ENCODE results near the gene HACD4.

GRCh38 chr9:21047281-21047691 lies 15.8 kb upstream of the HACD4 start:
- TF ChIP-seq ZNF709 (CRISPR knock-in tag; IDR thresholded peaks at IDR 0.05) (no peak), UBTF (CRISPR knock-in tag; IDR thresholded peaks at IDR 0.05) (no peak), ASH2L (IDR thresholded peaks at IDR 0.05; ENCODE audit: insufficient read length, low read depth, low read length) (no peak)
- TF ChIP-seq, protein P1, sequence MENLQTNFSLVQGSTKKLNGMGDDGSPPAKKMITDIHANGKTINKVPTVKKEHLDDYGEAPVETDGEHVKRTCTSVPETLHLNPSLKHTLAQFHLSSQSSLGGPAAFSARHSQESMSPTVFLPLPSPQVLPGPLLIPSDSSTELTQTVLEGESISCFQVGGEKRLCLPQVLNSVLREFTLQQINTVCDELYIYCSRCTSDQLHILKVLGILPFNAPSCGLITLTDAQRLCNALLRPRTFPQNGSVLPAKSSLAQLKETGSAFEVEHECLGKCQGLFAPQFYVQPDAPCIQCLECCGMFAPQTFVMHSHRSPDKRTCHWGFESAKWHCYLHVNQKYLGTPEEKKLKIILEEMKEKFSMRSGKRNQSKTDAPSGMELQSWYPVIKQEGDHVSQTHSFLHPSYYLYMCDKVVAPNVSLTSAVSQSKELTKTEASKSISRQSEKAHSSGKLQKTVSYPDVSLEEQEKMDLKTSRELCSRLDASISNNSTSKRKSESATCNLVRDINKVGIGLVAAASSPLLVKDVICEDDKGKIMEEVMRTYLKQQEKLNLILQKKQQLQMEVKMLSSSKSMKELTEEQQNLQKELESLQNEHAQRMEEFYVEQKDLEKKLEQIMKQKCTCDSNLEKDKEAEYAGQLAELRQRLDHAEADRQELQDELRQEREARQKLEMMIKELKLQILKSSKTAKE (CRISPR knock-in tag; IDR thresholded peaks at IDR 0.05; ENCODE audit: borderline replicate concordance) = no peak
